GM19452 (cell line): ENCODE results near the gene KRTAP29-1.
"Not testable (repeated sequence)": the region's sequence is repeated elsewhere in the genome, so short reads cannot be mapped to it uniquely, and the experiment has no call there.

ENCODE experiments used
- ATAC-seq: cut with Tn5 transposase; IDR thresholded peaks from one replicate; pipeline ENCODE4 v1.9.1; 2021; ENCODE audit not compliant: unreplicated experiment

Gene KRTAP29-1

GRCh38 chr17:41302981-41303380, 330 bp upstream of the KRTAP29-1 start:
- no peak for ATAC-seq

- no peak for ATAC-seq
Measured at GRCh38 chr17:41301204-41301790, 1.4 kb downstream of the KRTAP29-1 start.

GRCh38 chr17:41298458-41299135, 4.1 kb downstream of the KRTAP29-1 start:
- no peak for ATAC-seq

- no peak for ATAC-seq
Measured at GRCh38 chr17:41296846-41297245, 5.8 kb downstream of the KRTAP29-1 start.

GRCh38 chr17:41294016-41294415, 8.6 kb downstream of the KRTAP29-1 start:
- ATAC-seq, result no peak

GRCh38 chr17:41287050-41287449, 15.6 kb downstream of the KRTAP29-1 start:
- no peak for ATAC-seq

GRCh38 chr17:41284546-41284945, 18.1 kb downstream of the KRTAP29-1 start:
- no peak for ATAC-seq

GRCh38 chr17:41284043-41284442, 18.6 kb downstream of the KRTAP29-1 start:
- no peak for ATAC-seq

GRCh38 chr17:41278176-41278955, 24.3 kb downstream of the KRTAP29-1 start:
- ATAC-seq, result no peak

- ATAC-seq, result not testable (repeated sequence)
Measured at GRCh38 chr17:41275648-41276190, 26.9 kb downstream of the KRTAP29-1 start, which contains the start of gene KRTAP9-7. KRTAP9-7 (plus strand) TSS chr17:41275698; CDS start chr17:41275698, 0 bp downstream.

- ATAC-seq, result no peak
Measured at GRCh38 chr17:41271858-41272257, 30.8 kb downstream of the KRTAP29-1 start.

- ATAC-seq, result not testable (repeated sequence)
Measured at GRCh38 chr17:41271323-41271722, 31.3 kb downstream of the KRTAP29-1 start.

GRCh38 chr17:41267711-41268110, 34.9 kb downstream of the KRTAP29-1 start:
- no peak for ATAC-seq

GRCh38 chr17:41265078-41265477, 37.6 kb downstream of the KRTAP29-1 start, which contains the start of gene KRTAP9-6:
KRTAP9-6 (plus strand) TSS chr17:41265378; CDS start chr17:41265378, 0 bp downstream.
- ATAC-seq, result no peak

GRCh38 chr17:41264599-41264998, 38.1 kb downstream of the KRTAP29-1 start:
- ATAC-seq, result no peak

- no peak for ATAC-seq
Measured at GRCh38 chr17:41263212-41263611, 39.4 kb downstream of the KRTAP29-1 start.

- ATAC-seq, result no peak
Measured at GRCh38 chr17:41258406-41258805, 44.2 kb downstream of the KRTAP29-1 start.

- ATAC-seq, result no peak
Measured at GRCh38 chr17:41256291-41256685, 46.4 kb downstream of the KRTAP29-1 start.

GRCh38 chr17:41255381-41256290, 47.0 kb downstream of the KRTAP29-1 start, which contains the start of gene KRTAP9-9:
KRTAP9-9 (plus strand) TSS chr17:41255384.
- not testable (repeated sequence) for ATAC-seq

- no peak for ATAC-seq
Measured at GRCh38 chr17:41254861-41255260, 47.8 kb downstream of the KRTAP29-1 start.
